CD4-positive, alpha-beta T cell treated with Interleukin-17A for 4 hours (primary cell): ENCODE measurements around the gene ILDR1.

Experiments
- DNase-seq: peaks from one replicate; pipeline ENCODE4 v3.0.0-alpha.2; 2020; ENCODE audit warnings: mixed read lengths

Gene ILDR1

GRCh38 chr3:122013448-122013925 is 8.6 kb downstream of the ILDR1 start:
- no peak for DNase-seq

GRCh38 chr3:122012821-122013220 is 9.2 kb downstream of the ILDR1 start:
- no peak for DNase-seq

GRCh38 chr3:122011396-122011795 is 10.7 kb downstream of the ILDR1 start:
- no peak for DNase-seq

GRCh38 chr3:122010506-122010905 is 11.5 kb downstream of the ILDR1 start:
- no peak for DNase-seq

GRCh38 chr3:122008166-122008565 is 13.9 kb downstream of the ILDR1 start:
- no peak for DNase-seq

- DNase-seq: no peak
Measured at GRCh38 chr3:122006267-122006666, 15.8 kb downstream of the ILDR1 start.

- DNase-seq: no peak
Measured at GRCh38 chr3:122004991-122005565, 17.0 kb downstream of the ILDR1 start.

- DNase-seq: no peak
Measured at GRCh38 chr3:122004107-122004506, 17.9 kb downstream of the ILDR1 start.

- no peak for DNase-seq
Measured at GRCh38 chr3:122003606-122004005, 18.4 kb downstream of the ILDR1 start.

- no peak for DNase-seq
Measured at GRCh38 chr3:122003112-122003511, 18.9 kb downstream of the ILDR1 start.

GRCh38 chr3:122002611-122003010 is 19.4 kb downstream of the ILDR1 start:
- no peak for DNase-seq

- DNase-seq: no peak
Measured at GRCh38 chr3:122001892-122002291, 20.2 kb downstream of the ILDR1 start.

- no peak for DNase-seq
Measured at GRCh38 chr3:122000936-122001605, 21.0 kb downstream of the ILDR1 start.

- DNase-seq: no peak
Measured at GRCh38 chr3:121999931-122000330, 22.1 kb downstream of the ILDR1 start.

GRCh38 chr3:121998611-121999473 is 23.2 kb downstream of the ILDR1 start:
- no peak for DNase-seq

- DNase-seq: no peak
Measured at GRCh38 chr3:121998030-121998580, 23.9 kb downstream of the ILDR1 start.

GRCh38 chr3:121997372-121997771 is 24.7 kb downstream of the ILDR1 start:
- no peak for DNase-seq

- DNase-seq: no peak
Measured at GRCh38 chr3:121996441-121996840, 25.6 kb downstream of the ILDR1 start.

- peak; percentile 36 for DNase-seq
Measured at GRCh38 chr3:121995161-121996137, 26.6 kb downstream of the ILDR1 start.

- no peak for DNase-seq
Measured at GRCh38 chr3:121994551-121994950, 27.5 kb downstream of the ILDR1 start.

- DNase-seq: no peak
Measured at GRCh38 chr3:121992601-121993560, 29.2 kb downstream of the ILDR1 start.
